ENCODE data around the gene CPLX1. TPM values are rescaled to one million over a fixed set of nuclear protein-coding genes. Genes with fewer than 3 reads are reported as not detected.
A peak's percentile ranks its signal among the peaks of the same experiment; 100 is the strongest.

CPLX1 gene
- total RNA-seq, 2 donors from 2014 or later, result 3.1 to 3.7 TPM

- ATAC-seq, result no peak
- H3K27me3 Mint-ChIP-seq, result peaks cover 20% of the 10 kb centered on the region
- peaks cover 4% of the 10 kb centered on the region for H3K36me3 Mint-ChIP-seq (ENCODE audit: low read depth)
- no peak overlapping the region for H3K27ac Mint-ChIP-seq
- H3K9me3 ChIP-seq (ENCODE audit: control insufficient read depth, low read length, poor library complexity, severe bottlenecking), result no peaks in the 10 kb centered on the region
- no peak for DNase-seq
- H3K4me1 Mint-ChIP-seq, result peaks cover 37% of the 10 kb centered on the region
- peak overlapping the region; percentile 71 for H3K4me3 Mint-ChIP-seq
Observed at GRCh38 chr4:794900-795725, 30.8 kb downstream of the CPLX1 start.

GRCh38 chr4:793941-794621 lies 31.8 kb downstream of the CPLX1 start:
- H3K4me1 Mint-ChIP-seq, result peaks cover 31% of the 10 kb centered on the region
- no peaks in the 10 kb centered on the region for H3K9me3 ChIP-seq (ENCODE audit: control insufficient read depth, low read length, poor library complexity, severe bottlenecking)
- peaks cover 20% of the 10 kb centered on the region for H3K27me3 Mint-ChIP-seq
- peak overlapping the region; percentile 71 for H3K4me3 Mint-ChIP-seq
- DNase-seq (no peak), ATAC-seq (no peak)
- no peak overlapping the region for H3K27ac Mint-ChIP-seq
- peaks cover 4% of the 10 kb centered on the region for H3K36me3 Mint-ChIP-seq (ENCODE audit: low read depth)

GRCh38 chr4:793093-793861 lies 32.7 kb downstream of the CPLX1 start:
- H3K4me1 Mint-ChIP-seq, result peaks cover 24% of the 10 kb centered on the region
- peaks cover 20% of the 10 kb centered on the region for H3K27me3 Mint-ChIP-seq
- H3K4me3 Mint-ChIP-seq, result peak overlapping the region; percentile 93
- DNase-seq (no peak), ATAC-seq (no peak)
- no peaks in the 10 kb centered on the region for H3K9me3 ChIP-seq (ENCODE audit: control insufficient read depth, low read length, poor library complexity, severe bottlenecking)
- peaks cover 4% of the 10 kb centered on the region for H3K36me3 Mint-ChIP-seq (ENCODE audit: low read depth)
- peak overlapping the region; percentile 73 for H3K27ac Mint-ChIP-seq

- Mint-ChIP-seq H3K4me1 (peaks cover 23% of the 10 kb centered on the region), H3K4me3 (peak overlapping the region; percentile 93), H3K27me3 (peaks cover 21% of the 10 kb centered on the region), H3K36me3 (ENCODE audit: low read depth) (peaks cover 4% of the 10 kb centered on the region), H3K27ac (peak overlapping the region; percentile 73)
- ATAC-seq (peak; percentile 80), DNase-seq (peak in 1 of 3 donors; percentile 35)
- H3K9me3 ChIP-seq (ENCODE audit: control insufficient read depth, low read length, poor library complexity, severe bottlenecking), result no peaks in the 10 kb centered on the region
Observed at GRCh38 chr4:792626-793092, 33.3 kb downstream of the CPLX1 start.

GRCh38 chr4:791898-792625 lies 33.9 kb downstream of the CPLX1 start:
- Mint-ChIP-seq H3K27ac (peak overlapping the region; percentile 73), H3K36me3 (ENCODE audit: low read depth) (peaks cover 4% of the 10 kb centered on the region), H3K4me1 (peaks cover 27% of the 10 kb centered on the region), H3K4me3 (peak overlapping the region; percentile 93), H3K27me3 (peaks cover 27% of the 10 kb centered on the region)
- ATAC-seq, result peak; percentile 76
- H3K9me3 ChIP-seq (ENCODE audit: control insufficient read depth, low read length, poor library complexity, severe bottlenecking), result no peaks in the 10 kb centered on the region
- peak in 2 of 3 donors; percentile 33 to 45 for DNase-seq

GRCh38 chr4:791252-791897 lies 34.6 kb downstream of the CPLX1 start:
- ATAC-seq (no peak), DNase-seq (no peak)
- no peaks in the 10 kb centered on the region for H3K9me3 ChIP-seq (ENCODE audit: control insufficient read depth, low read length, poor library complexity, severe bottlenecking)

GRCh38 chr4:790466-790820 lies 35.5 kb downstream of the CPLX1 start:
- Mint-ChIP-seq H3K4me3 (peak overlapping the region; percentile 63), H3K36me3 (ENCODE audit: low read depth) (peaks cover 4% of the 10 kb centered on the region), H3K27me3 (peaks cover 28% of the 10 kb centered on the region), H3K27ac (no peak overlapping the region), H3K4me1 (peaks cover 27% of the 10 kb centered on the region)
- DNase-seq (no peak), ATAC-seq (no peak)
- no peaks in the 10 kb centered on the region for H3K9me3 ChIP-seq (ENCODE audit: control insufficient read depth, low read length, poor library complexity, severe bottlenecking)

More at GRCh38 chr4:791252-791897, 34.6 kb downstream of the CPLX1 start:
- Mint-ChIP-seq H3K36me3 (ENCODE audit: low read depth) (peaks cover 4% of the 10 kb centered on the region), H3K27me3 (peaks cover 27% of the 10 kb centered on the region), H3K27ac (no peak overlapping the region), H3K4me1 (peaks cover 27% of the 10 kb centered on the region), H3K4me3 (no peak overlapping the region)

- Mint-ChIP-seq H3K4me1 (peaks cover 30% of the 10 kb centered on the region), H3K4me3 (no peak overlapping the region), H3K27me3 (peaks cover 32% of the 10 kb centered on the region), H3K36me3 (ENCODE audit: low read depth) (peaks cover 6% of the 10 kb centered on the region), H3K27ac (no peak overlapping the region)
- ATAC-seq, result no peak
- DNase-seq, result no peak
- no peaks in the 10 kb centered on the region for H3K9me3 ChIP-seq (ENCODE audit: control insufficient read depth, low read length, poor library complexity, severe bottlenecking)
Observed at GRCh38 chr4:789571-790465, 36.1 kb downstream of the CPLX1 start.

- peaks cover 9% of the 10 kb centered on the region for H3K36me3 Mint-ChIP-seq (ENCODE audit: low read depth)
- DNase-seq (no peak), ATAC-seq (no peak)
- H3K9me3 ChIP-seq (ENCODE audit: control insufficient read depth, low read length, poor library complexity, severe bottlenecking), result no peaks in the 10 kb centered on the region
- no peak overlapping the region for H3K27ac Mint-ChIP-seq
- no peak overlapping the region for H3K4me3 Mint-ChIP-seq
- peaks cover 25% of the 10 kb centered on the region for H3K4me1 Mint-ChIP-seq
- peaks cover 29% of the 10 kb centered on the region for H3K27me3 Mint-ChIP-seq
Observed at GRCh38 chr4:788636-789297, 37.2 kb downstream of the CPLX1 start.

GRCh38 chr4:788006-788635 lies 37.8 kb downstream of the CPLX1 start:
- DNase-seq (no peak), ATAC-seq (no peak)
- no peaks in the 10 kb centered on the region for H3K9me3 ChIP-seq (ENCODE audit: control insufficient read depth, low read length, poor library complexity, severe bottlenecking)
- Mint-ChIP-seq H3K4me1 (peaks cover 22% of the 10 kb centered on the region), H3K4me3 (no peak overlapping the region), H3K27me3 (peaks cover 26% of the 10 kb centered on the region), H3K27ac (no peak overlapping the region), H3K36me3 (ENCODE audit: low read depth) (peaks cover 9% of the 10 kb centered on the region)

- Mint-ChIP-seq H3K4me3 (peak overlapping the region; percentile 82), H3K27ac (no peak overlapping the region), H3K36me3 (ENCODE audit: low read depth) (peaks cover 7% of the 10 kb centered on the region), H3K4me1 (peaks cover 16% of the 10 kb centered on the region), H3K27me3 (peaks cover 21% of the 10 kb centered on the region)
- H3K9me3 ChIP-seq (ENCODE audit: control insufficient read depth, low read length, poor library complexity, severe bottlenecking), result no peaks in the 10 kb centered on the region
- ATAC-seq (no peak), DNase-seq (no peak)
Observed at GRCh38 chr4:787561-787981, 38.4 kb downstream of the CPLX1 start.

All from T-helper 17 cell (primary cell).